ENCODE results near the gene YWHAE. TPM values are rescaled to one million over a fixed set of nuclear protein-coding genes. Genes with fewer than 3 reads are reported as not detected.

Gene YWHAE
- total and polyA plus RNA-seq, 9 of the 15 experiments (the other 6 are each of a cell fraction or from before 2014, with no cell fraction given), result 184 to 727 (median 448) TPM

DNA sequence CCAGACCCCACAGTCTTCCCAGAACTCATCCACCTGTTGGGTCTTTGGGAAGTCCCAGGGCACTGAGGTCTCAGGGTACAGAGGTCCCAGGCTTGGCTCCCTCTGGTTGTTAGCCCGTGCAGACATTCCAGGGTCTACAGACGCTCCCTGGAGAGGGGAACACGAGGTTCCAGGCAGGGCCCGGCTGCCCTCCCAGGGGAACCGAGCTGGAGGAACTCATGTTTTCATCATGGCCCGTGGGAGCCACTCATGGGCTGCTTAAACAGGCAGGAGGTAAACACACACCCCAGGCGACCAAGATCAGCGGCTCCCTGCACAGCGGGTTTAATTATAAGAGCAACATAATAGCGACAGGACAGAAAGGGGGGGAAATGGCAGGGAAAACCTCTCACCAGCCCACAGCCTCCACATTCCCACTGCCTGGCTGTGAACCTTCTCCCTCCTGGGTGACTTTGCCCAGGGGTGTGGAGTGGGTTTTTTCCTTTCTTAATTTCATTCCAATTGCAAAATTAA, 84.1 kb downstream of the YWHAE start:
- peaks cover 3 to 6% of the 10 kb centered on the region in 2 experiments; a peak in 4 of 5 replicates for H3K27me3 ChIP-seq (ENCODE audit: control insufficient read depth in 2 of 2, insufficient read depth in 2 of 2, low read length in 2 of 2)
- no peak for ATAC-seq

More for the DNA sequence above, 84.1 kb downstream of the YWHAE start:
- TF ChIP-seq GABPA (tag; conservative IDR thresholded peaks at IDR 0.05; ENCODE audit: low read depth) (no peak), CBFA2T2 (conservative IDR thresholded peaks at IDR 0.05) (no peak), LEF1 (IDR thresholded peaks at IDR 0.05) (no peak)
- TF ChIP-seq, protein P1, sequence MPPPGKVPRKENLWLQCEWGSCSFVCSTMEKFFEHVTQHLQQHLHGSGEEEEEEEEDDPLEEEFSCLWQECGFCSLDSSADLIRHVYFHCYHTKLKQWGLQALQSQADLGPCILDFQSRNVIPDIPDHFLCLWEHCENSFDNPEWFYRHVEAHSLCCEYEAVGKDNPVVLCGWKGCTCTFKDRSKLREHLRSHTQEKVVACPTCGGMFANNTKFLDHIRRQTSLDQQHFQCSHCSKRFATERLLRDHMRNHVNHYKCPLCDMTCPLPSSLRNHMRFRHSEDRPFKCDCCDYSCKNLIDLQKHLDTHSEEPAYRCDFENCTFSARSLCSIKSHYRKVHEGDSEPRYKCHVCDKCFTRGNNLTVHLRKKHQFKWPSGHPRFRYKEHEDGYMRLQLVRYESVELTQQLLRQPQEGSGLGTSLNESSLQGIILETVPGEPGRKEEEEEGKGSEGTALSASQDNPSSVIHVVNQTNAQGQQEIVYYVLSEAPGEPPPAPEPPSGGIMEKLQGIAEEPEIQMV (tag; conservative IDR thresholded peaks at IDR 0.05; ENCODE audit: low read depth), result no peak
- TF ChIP-seq, protein P2, sequence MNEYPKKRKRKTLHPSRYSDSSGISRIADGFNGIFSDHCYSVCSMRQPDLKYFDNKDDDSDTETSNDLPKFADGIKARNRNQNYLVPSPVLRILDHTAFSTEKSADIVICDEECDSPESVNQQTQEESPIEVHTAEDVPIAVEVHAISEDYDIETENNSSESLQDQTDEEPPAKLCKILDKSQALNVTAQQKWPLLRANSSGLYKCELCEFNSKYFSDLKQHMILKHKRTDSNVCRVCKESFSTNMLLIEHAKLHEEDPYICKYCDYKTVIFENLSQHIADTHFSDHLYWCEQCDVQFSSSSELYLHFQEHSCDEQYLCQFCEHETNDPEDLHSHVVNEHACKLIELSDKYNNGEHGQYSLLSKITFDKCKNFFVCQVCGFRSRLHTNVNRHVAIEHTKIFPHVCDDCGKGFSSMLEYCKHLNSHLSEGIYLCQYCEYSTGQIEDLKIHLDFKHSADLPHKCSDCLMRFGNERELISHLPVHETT (CRISPR knock-in tag; conservative IDR thresholded peaks at IDR 0.05 in 1 of 2, IDR thresholded peaks at IDR 0.05 in 1 of 2), result no peak
- TF ChIP-seq, protein P3, sequence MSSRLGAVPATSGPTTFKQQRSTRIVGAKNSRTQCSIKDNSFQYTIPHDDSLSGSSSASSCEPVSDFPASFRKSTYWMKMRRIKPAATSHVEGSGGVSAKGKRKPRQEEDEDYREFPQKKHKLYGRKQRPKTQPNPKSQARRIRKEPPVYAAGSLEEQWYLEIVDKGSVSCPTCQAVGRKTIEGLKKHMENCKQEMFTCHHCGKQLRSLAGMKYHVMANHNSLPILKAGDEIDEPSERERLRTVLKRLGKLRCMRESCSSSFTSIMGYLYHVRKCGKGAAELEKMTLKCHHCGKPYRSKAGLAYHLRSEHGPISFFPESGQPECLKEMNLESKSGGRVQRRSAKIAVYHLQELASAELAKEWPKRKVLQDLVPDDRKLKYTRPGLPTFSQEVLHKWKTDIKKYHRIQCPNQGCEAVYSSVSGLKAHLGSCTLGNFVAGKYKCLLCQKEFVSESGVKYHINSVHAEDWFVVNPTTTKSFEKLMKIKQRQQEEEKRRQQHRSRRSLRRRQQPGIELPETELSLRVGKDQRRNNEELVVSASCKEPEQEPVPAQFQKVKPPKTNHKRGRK (tag; IDR thresholded peaks at IDR 0.05), result no peak
- no peaks in the 10 kb centered on the region for H3K9me3 ChIP-seq (replicated peaks; ENCODE audit: control insufficient read depth, insufficient read depth, low read depth, low read length)
- H3K4me2 ChIP-seq (ENCODE audit: insufficient read depth, low read length), result no peak overlapping the region
- H3K79me2 ChIP-seq (ENCODE audit: control insufficient read depth, insufficient read depth, low read length), result no peaks in the 10 kb centered on the region
- DNase-seq (ENCODE audit: extremely low read depth in 1 of 4, low spot score in 3 of 4), result no peak
- ChIA-PET POLR2A (no interaction called here), CTCF (ENCODE audit: low intra/inter-chr PET ratio) (no interaction called here)
- no peaks in the 10 kb centered on the region for H4K20me1 ChIP-seq (replicated peaks; ENCODE audit: control insufficient read depth, insufficient read depth, low read length)
- peaks cover 0 to 9% of the 10 kb centered on the region in 2 experiments; a peak in 2 of 5 replicates for H3K4me1 ChIP-seq (replicated peaks in 1 of 2; ENCODE audit: control insufficient read depth in 2 of 2, insufficient read depth in 2 of 2, low read length in 2 of 2)
- no TSS peak for BruUV-seq (replicated peaks)
- in situ Hi-C loops (cut with MboI) (no loop called here), intact Hi-C loops (cut with micrococcal nuclease) (no loop called here)
- H3K27ac ChIP-seq (ENCODE audit: extremely low read depth, low read depth, low read length), result no peak overlapping the region
- FAIRE-seq, result no peak
- no peaks in the 10 kb centered on the region for H3K36me3 ChIP-seq (ENCODE audit: control insufficient read depth, insufficient read depth, low read length)
- 17% methylated on average over 8 of the region's 10 CpGs for WGBS (ENCODE audit: insufficient coverage, low coverage, missing lambda C conversion rate)
- no peak overlapping the region; a peak in 1 of 4 replicates for H3K9ac ChIP-seq (ENCODE audit: insufficient read depth in 1 of 2, low read depth in 2 of 2, low read length in 2 of 2)
- no peak overlapping the region for H3K4me3 ChIP-seq
- no peak overlapping the region for H2AFZ ChIP-seq (ENCODE audit: low read depth, low read length)
- no peaks in the 10 kb centered on the region for H3K9me1 ChIP-seq (ENCODE audit: control insufficient read depth, insufficient read depth, low read length)

All from K562 (cell line).